GM12864 (cell line): ENCODE measurements around the gene RTN4RL2.

Experiments used
- DNase-seq: peaks from one replicate; pipeline ENCODE4 v3.0.0-alpha.2; 2011; ENCODE audit warnings: low read depth
- H3K4me3 ChIP-seq: 2 replicates; pipeline ENCODE4 v1.5.1; 2011; ENCODE audit warnings: mild to moderate bottlenecking, low read depth, low read length, control low read depth
- CTCF ChIP-seq: IDR thresholded peaks from 2 replicates; pipeline ENCODE4 v1.5.1; 2011; ENCODE audit warnings: low read depth, mild to moderate bottlenecking, moderate library complexity, low read length, control low read depth, inconsistent platforms; ENCODE audit errors: missing control alignments

RTN4RL2 gene

GRCh38 chr11:57476047-57476756, 15.9 kb downstream of the RTN4RL2 start:
- H3K4me3 ChIP-seq, result peak overlapping the region; percentile 44
- TF ChIP-seq CTCF, result no peak
- no peak for DNase-seq

- no peak for DNase-seq
- peak; percentile 61 for TF ChIP-seq CTCF
- H3K4me3 ChIP-seq, result peak overlapping the region; percentile 44
Observed at GRCh38 chr11:57476757-57477506, 16.6 kb downstream of the RTN4RL2 start.

GRCh38 chr11:57477507-57478189, 17.3 kb downstream of the RTN4RL2 start:
- TF ChIP-seq CTCF, result no peak
- H3K4me3 ChIP-seq, result no peak overlapping the region
- no peak for DNase-seq

- no peak overlapping the region for H3K4me3 ChIP-seq
- DNase-seq, result no peak
- TF ChIP-seq CTCF, result no peak
Observed at GRCh38 chr11:57479021-57479663, 18.8 kb downstream of the RTN4RL2 start.

- H3K4me3 ChIP-seq, result no peak overlapping the region
- no peak for DNase-seq
- TF ChIP-seq CTCF, result no peak
Observed at GRCh38 chr11:57479911-57480310, 19.6 kb downstream of the RTN4RL2 start.

GRCh38 chr11:57480409-57481137, 20.2 kb downstream of the RTN4RL2 start:
- peak; percentile 81 for TF ChIP-seq CTCF
- DNase-seq, result no peak
- H3K4me3 ChIP-seq, result no peak overlapping the region
